ENCODE data around the gene SERHL2. TPM values are rescaled to one million over a fixed set of nuclear protein-coding genes. Genes with fewer than 3 reads are reported as not detected.
"Not testable (repeated sequence)": the region's sequence is repeated elsewhere in the genome, so short reads cannot be mapped to it uniquely, and the experiment has no call there.

The SERHL2 gene
- total RNA-seq, 1 donor from 2014 or later, result 0.60 TPM

- not testable (repeated sequence) for ATAC-seq; DNase-seq (ENCODE audit: low spot score)
Observed at GRCh38 chr22:42571068-42571467, 17.3 kb downstream of the SERHL2 start.

DNA sequence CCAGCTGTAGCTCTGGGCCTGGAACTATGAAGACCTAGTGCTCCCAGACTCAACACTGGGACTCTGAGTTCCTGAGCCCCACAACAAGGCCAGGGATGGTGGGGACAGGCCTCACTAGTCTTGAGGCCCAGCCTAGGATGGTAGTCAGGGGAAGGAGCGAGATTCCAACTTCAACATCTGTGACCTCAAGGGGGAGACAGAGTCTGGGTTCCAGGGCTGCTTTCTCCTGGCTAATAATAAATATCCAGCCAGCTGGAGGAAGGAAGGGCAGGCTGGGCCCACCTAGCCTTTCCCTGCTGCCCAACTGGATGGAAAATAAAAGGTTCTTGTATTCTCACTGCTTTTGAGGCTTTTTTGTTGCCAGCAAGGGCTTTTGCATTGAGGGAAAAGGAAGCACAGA, 20.3 kb downstream of the SERHL2 start:
- ATAC-seq, result peak; percentile 8

GRCh38 chr22:42574468-42574867, 20.7 kb downstream of the SERHL2 start:
- DNase-seq (ENCODE audit: low spot score); ATAC-seq: not testable (repeated sequence)

More for the DNA sequence above, 20.3 kb downstream of the SERHL2 start:
- DNase-seq (ENCODE audit: low spot score), result not testable (repeated sequence)

DNA sequence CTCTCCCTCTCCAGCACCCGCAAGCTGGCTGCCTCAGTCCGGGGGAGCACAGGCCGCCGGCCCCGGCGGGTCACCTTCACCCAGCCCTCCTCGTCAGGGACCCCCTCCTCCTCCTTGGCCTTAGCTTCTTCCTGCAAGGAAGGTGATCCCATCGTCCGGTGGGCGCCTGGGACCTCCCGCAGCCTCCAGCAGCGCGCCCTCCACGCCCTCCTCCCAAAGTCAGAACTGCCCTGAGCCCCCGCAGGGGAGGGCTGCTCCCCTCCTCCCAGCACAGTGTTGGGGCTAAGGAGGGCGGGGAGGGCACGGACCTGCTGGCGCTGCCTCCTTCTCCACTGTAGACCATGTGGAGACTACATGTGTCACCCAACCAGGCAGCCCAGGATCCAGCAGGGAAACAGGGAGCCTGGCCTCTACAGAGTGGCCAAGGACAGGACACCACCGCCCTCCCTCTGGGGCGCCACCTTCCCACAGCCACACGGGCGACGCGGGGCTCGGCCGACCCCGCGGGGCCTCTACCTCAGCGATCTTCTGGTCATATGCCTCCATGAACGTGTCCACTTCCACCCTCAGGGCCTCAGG, 22.3 kb downstream of the SERHL2 start:
- not testable (repeated sequence) for DNase-seq (ENCODE audit: low spot score); ATAC-seq

GRCh38 chr22:42577141-42577540, 23.4 kb downstream of the SERHL2 start:
- not testable (repeated sequence) for DNase-seq (ENCODE audit: low spot score); ATAC-seq

- no peak for DNase-seq (ENCODE audit: low spot score)
- ATAC-seq, result no peak
Observed at GRCh38 chr22:42577623-42578240, 24.0 kb downstream of the SERHL2 start.

DNA sequence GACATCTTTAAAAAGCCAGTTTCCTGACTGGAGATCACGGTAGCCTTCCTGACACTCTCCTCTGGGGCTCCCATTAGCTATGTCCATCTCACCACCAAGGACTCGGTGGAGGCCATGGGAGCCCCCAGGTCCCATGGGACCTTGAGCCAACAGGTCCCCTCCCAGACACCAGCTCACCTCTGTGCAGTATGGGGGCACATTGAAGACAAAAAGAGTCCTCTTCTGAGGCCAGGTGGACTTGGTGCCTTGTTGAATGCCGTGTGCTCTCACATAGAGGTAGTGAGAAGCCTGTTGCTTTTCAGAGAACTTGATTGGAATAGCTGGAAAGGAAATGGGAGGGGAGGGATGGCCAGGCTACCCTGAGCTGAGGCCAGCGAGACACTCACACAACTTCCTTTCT, 26.3 kb downstream of the SERHL2 start:
- ATAC-seq, result not testable (repeated sequence)

GRCh38 chr22:42581194-42581761, 27.5 kb downstream of the SERHL2 start:
- ATAC-seq, result peak; percentile 42
- not testable (repeated sequence) for DNase-seq (ENCODE audit: low spot score)

More for the DNA sequence above, 26.3 kb downstream of the SERHL2 start:
- DNase-seq (ENCODE audit: low spot score), result not testable (repeated sequence)

DNA sequence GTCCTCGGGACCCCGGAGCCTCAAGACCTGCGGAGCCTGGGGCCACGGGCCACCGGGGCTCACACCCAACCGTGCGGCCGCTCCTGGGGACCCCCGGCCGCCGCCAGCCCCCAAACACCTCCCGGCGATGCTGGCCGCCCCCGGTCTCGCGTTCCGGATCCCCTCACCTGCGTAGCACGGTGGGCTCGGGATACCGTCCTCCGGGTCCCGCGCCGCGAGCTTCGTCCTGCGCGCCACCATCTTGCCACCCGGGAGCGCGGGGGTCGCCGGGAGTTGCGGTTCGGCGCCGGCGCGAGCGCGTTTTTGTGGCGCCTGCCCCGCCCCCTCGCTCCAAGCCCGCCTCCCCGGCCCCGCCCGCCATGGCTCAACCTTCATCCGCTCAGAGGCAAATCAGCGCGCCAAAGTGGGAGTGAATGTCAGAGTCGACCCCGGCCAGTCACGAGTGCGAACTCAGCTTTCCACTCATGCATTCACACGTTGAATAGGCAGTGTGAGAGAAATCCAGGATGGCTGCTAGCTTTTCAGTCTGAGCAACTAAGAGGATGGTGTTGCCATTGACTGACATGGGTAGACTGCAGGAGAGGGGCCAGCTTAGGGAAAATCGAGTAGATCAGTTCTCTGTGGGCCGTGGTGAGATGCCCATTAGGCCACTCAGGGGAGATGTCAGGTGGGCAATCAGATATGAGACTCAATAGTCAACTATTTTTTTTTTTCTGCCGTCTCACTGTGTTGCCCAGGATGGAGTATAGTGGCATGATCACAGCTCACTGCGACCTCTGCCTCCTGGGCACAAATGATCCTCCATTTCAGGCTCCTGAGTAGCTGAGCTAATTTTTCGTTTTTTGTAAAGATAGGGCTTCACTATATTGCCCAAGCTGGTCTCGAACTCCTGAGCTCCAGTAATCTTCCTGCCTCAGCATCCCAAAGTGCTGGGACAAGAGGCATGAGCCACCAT, 28.3 kb downstream of the SERHL2 start:
- DNase-seq (ENCODE audit: low spot score) (peak; percentile 71), ATAC-seq (peak; percentile 92)

DNA sequence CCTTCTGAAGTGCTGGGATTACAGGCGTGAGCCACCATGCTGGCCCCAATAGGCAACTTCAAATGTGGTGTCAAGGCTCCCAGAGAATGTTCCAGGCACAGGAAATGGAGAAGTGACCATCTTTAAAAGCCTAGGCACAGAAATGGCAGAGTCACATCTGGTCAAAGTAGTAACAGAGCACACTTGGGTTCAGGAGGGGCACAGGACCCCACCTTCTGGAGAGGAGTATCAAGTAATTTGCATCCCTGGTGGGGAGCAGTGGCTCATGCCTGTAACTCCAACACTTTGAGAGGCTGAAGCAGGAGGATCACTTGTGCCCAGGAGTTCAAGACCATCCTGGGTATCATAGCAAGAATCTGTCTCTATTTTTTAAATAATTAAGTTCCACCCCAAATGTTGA, 29.2 kb downstream of the SERHL2 start:
- ATAC-seq (no peak), DNase-seq (ENCODE audit: low spot score) (no peak)

DNA sequence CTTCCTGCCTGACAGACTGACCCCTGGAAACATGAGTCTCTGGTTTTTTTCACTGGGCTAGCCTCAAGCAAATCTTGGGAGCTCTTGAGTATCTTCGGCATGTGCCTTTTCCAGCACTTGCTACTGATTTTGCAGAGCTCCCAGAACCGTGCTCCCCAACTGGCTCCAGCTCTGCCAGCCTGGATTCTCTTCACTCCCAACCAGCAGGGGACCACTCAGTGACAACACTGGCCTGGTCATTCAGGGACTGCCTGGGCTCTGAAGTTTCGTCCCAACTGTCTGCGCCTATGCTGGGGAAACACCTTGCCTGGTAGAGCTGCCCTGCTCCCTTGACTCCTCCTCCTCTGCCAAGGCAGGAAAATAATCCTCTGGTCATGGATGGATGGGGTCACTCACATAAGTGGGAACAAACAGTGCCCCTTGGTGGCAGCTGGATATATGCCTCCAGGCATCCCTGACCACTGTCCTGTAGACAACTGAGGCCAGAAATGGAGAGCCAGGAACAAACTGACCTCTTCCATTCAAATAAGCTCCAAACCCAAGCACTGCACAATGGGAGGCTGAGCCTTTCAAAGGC, 30.7 kb downstream of the SERHL2 start:
- DNase-seq (ENCODE audit: low spot score), result no peak
- ATAC-seq, result no peak

DNA sequence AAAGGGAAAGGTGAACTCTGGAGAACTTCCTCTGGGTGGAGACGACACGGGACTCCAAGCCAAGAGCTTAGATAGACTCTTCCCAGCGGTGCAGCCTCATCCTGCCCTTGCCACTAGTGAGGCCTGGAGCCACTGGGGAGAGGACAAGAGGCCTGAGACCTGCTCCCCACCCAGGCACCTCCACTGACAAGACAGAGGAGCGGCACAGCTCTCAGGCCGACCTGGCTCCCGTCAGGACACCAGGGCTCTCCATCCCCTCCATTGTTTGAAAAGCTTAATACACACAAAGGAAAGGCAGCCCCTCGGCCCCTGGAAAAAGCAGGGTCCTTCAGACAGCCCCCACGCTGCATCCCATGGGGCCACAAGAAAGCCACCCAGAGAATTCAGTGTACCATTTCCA, 31.3 kb downstream of the SERHL2 start:
- DNase-seq (ENCODE audit: low spot score) (no peak), ATAC-seq (no peak)

DNA sequence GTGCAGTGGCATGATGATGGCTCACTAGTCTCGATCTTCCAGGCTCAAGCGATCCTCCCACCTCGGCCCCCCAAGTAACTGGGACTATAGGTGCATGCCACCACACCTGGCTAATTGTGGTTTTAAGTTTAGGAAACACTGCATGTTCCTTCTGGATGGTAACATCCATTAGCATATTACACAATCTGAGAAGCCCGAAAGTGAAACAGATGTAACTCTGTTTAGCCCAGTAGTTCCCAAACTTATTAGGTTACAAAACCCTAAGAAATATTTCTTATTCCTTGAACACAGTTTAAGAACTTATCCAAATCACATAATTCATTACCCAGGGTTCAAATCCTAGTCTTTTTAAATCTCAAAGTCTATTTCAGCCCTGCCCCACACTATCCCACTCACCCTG, 32.6 kb downstream of the SERHL2 start:
- no peak for DNase-seq (ENCODE audit: low spot score)

DNA sequence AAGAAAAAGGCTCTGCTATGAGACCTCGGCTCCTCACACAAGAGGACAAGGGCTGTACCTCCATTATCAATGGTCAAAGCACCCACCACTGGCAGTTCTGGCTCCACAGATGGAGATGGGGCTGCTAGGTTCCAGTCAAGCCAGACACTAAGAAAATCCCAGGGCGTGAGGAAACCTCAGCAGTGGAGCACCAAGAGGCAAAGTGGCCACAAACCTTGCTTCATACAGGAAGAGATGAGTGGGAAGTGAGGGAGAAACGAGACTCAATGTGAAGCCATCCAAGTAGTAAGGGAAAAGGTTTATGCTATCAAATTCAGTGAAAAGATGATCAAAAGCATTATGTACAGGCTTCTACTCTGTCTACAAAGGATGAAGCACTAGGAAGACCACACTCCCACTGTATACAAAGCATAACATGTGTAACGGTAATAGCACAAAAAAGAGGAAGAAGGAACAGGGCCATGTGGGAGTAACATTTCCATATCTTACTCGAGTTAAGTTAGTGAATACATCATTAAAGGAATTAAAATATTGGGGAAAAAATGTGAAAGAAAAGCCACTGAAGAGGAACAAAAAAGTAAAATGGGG, 33.9 kb downstream of the SERHL2 start:
- ATAC-seq (no peak), DNase-seq (ENCODE audit: low spot score) (no peak)

More for the DNA sequence above, 32.6 kb downstream of the SERHL2 start:
- ATAC-seq, result no peak

DNA sequence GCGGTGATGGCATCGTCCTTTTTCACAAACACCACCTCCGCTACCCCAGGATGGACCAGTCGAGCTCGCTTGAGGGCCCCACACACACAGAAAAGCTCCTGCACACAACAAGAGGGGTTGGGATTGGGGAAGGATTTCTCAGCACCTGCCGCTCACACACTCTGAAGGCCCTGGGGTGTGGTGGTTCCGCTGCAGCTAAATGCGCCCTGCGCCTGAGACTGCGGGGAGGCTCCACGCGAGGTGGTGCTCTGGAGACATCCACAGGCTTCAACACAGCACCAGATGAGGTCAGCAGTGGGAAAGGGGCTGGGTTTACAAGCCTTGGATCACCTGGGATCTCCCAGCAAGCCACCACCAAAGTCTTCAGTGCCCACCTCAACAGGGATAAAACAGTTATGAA, 38.2 kb downstream of the SERHL2 start:
- DNase-seq (ENCODE audit: low spot score) (no peak), ATAC-seq (no peak)

- no peak for DNase-seq (ENCODE audit: low spot score)
- no peak for ATAC-seq
Observed at GRCh38 chr22:42595434-42595833, 41.7 kb downstream of the SERHL2 start.

DNA sequence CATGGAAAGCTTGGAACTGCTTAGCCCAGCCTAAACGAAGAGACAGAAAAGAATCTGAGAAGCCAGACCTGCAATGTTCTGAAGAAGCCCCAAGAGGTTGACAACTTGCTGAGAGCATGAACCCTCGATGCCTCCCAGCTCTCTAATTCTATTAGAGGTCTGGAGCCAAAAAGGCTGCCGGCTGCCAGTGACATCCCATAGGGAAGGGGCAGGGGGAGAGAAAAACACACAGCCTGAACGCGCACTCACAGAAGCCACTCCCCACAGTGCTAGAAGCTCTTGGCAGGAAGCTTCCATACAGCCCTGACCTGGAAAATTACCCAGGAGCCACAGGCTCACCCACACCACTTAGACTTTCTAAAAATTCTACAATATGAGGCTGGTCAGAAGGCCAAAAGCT, 42.6 kb downstream of the SERHL2 start:
- no peak for DNase-seq (ENCODE audit: low spot score)
- ATAC-seq, result peak; percentile 35

- ATAC-seq (no peak), DNase-seq (ENCODE audit: low spot score) (no peak)
Observed at GRCh38 chr22:42596863-42597530, 43.2 kb downstream of the SERHL2 start.

DNA sequence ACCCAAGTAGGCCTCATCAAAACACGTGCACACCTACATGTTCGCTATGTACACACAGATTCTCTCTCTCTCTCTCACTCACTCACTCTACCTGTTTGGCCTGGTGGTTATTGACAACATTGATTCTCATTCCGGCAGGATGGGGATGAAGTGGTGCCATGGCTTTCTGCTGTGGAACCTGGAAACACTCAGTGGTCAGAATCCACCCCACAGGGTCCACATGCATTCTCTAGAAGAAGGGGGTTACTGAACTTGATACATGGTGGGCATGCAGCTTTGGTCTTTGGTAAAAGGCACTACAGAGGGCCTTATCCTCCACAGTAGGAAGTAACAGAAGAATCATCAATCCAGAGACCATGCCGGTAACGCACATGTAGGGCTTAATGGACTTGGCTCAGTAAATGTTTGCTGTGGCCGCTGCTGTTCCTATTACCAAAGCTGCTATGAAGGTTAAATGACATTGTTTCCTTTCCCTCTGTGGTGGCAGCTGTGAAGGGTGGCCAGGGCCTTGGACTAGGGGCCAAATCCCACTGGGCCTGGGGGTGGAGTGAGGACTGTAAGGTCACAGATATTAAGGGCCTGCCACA, 48.2 kb downstream of the SERHL2 start:
- ATAC-seq (peak; percentile 73), DNase-seq (ENCODE audit: low spot score) (no peak)

Measured in left lobe of liver (tissue), 2 donors.